GM12872 (cell line): ENCODE results near the gene OR13C5.
"Not testable (repeated sequence)": the region's sequence is repeated elsewhere in the genome, so short reads cannot be mapped to it uniquely, and the experiment has no call there.

Source experiments
- TF ChIP-seq, protein P1 (sequence below): IDR thresholded peaks from 3 replicates; pipeline ENCODE4 v1.5.1; 2011; ENCODE audit warnings: low read depth, mild to moderate bottlenecking, low read length, moderate library complexity; ENCODE audit not compliant: insufficient read depth

Gene OR13C5, protein sequence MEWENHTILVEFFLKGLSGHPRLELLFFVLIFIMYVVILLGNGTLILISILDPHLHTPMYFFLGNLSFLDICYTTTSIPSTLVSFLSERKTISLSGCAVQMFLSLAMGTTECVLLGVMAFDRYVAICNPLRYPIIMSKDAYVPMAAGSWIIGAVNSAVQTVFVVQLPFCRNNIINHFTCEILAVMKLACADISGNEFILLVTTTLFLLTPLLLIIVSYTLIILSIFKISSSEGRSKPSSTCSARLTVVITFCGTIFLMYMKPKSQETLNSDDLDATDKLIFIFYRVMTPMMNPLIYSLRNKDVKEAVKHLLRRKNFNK

DNA sequence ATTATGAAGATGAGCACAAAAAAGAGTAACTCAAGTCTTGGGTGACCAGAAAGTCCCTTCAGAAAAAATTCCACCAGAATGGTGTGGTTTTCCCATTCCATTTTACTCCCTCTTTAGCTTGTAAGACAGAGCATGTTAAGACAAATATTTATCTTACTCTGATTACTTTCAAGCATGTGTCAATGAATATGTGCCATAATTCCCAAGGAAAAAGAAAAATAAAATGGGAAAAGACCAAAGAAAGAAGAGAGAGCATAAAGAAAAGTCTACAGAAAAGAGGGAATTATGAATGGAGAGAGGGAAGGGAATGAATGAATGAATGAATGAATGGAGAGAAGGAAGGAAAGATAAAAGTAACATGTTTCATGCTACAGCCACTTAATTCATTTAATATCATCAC is at the start of gene OR13C5:
OR13C5 (minus strand) TSS at position 101 of the 400 bp plus-strand sequence; CDS start at position 101, 0 bp downstream.
- TF ChIP-seq, protein P1, sequence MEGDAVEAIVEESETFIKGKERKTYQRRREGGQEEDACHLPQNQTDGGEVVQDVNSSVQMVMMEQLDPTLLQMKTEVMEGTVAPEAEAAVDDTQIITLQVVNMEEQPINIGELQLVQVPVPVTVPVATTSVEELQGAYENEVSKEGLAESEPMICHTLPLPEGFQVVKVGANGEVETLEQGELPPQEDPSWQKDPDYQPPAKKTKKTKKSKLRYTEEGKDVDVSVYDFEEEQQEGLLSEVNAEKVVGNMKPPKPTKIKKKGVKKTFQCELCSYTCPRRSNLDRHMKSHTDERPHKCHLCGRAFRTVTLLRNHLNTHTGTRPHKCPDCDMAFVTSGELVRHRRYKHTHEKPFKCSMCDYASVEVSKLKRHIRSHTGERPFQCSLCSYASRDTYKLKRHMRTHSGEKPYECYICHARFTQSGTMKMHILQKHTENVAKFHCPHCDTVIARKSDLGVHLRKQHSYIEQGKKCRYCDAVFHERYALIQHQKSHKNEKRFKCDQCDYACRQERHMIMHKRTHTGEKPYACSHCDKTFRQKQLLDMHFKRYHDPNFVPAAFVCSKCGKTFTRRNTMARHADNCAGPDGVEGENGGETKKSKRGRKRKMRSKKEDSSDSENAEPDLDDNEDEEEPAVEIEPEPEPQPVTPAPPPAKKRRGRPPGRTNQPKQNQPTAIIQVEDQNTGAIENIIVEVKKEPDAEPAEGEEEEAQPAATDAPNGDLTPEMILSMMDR, result not testable (repeated sequence)

DNA sequence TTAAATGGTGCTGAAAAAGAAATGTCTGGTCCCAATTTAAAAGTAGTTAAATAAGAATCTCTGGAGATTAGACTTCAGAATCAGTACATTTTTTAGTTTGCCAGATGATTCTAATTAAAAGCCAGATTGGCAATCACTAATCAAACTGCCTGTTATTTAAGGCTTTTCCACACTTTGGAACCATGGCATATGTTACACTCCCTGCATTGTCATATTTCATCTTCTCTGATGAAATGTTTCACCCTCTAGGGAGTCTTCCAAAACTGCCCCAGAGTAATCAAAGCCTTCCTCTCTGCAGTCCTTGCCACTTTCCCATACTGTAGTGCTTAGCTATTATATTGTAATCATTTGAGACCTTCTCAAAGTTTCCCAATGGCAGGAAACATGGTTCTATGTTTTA is 36.2 kb upstream of the OR13C5 start:
- TF ChIP-seq, protein P1, result no peak

DNA sequence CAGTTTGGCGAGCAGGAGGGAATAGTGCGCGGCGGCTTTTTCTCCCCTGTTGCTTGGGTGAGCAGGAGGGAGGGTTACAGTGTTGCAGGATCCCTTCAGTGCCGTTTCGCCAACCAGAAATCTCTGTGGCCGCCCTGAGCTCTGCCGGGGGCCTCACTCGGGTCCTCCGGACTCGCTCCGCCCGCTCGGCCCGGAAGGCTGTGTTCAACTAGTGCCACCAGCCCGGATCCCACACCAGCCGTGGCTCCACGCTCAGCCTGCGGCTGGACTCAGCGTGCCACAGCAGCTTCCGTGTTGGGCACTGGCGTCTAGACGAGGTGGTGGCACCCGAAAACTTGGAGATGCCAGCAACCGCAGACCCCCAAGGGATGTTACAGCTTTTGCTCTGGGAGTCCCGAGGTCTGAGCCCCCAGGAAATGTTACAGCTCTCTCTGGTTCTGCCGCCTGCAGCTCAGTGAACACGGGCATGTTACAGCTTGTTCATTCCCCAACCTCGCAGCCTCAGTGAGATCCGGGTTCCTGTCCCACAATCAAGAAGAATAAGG is 34.8 kb upstream of the OR13C5 start:
- TF ChIP-seq, protein P1, result no peak

DNA sequence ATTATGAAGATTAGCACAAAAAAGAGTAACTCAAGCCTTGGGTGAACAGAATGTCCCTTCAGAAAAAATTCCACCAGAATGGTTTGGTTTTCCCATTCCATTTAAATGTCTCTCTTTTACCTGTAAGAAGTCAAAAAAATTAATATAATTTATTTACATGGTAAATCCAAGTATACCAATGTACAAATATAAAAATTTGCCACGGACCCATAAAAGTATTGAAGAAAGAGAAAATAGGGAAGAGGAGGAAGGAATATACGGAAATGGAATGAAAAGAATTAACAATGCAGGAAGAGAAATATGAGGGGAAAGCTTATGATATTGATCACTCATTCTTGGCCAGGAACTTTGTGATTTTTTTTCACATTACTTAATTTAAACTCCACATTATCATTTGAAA is 18.9 kb upstream of the OR13C5 start, which contains the start of gene OR13C9:
OR13C9 (minus strand) TSS at position 101 of the 400 bp plus-strand sequence; CDS start at position 101, 0 bp downstream.
- TF ChIP-seq, protein P1, result no peak

DNA sequence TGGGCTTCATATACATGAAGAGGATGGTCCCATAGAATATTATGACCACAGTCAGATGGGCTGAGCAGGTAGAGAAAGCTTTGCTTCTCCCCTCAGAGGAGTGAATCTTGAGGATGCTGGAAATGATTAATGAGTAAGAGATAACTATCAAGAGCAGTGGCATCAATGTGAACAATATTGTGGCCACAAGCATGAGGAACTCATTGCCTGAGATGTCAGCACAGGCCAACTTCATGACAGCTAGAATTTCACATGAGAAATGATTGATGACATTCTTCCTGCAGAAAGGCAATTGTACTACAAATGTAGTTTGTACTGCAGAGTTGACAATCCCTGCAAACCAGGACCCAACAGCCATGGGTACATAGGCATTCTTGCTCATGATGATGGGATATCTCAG is 18.2 kb upstream of the OR13C5 start:
- TF ChIP-seq, protein P1, result no peak

DNA sequence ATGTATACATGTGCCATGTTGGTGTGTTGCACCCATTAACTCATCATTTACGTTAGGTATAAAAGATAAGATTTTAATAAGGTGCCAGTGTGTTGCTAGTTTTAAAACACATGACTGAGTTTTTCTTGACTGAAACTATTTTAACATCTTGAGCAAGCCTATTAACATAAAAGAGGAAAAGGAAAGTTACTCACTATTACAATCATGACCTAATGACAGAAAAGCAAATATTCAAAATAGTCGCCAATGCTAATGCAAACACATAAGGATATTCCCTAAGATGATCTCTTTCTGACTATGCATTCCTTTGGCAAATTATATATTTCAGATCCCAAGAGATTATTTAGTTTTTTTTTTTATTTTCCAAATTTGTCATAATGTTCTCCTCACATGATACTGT is 12.0 kb upstream of the OR13C5 start:
- TF ChIP-seq, protein P1, result no peak

DNA sequence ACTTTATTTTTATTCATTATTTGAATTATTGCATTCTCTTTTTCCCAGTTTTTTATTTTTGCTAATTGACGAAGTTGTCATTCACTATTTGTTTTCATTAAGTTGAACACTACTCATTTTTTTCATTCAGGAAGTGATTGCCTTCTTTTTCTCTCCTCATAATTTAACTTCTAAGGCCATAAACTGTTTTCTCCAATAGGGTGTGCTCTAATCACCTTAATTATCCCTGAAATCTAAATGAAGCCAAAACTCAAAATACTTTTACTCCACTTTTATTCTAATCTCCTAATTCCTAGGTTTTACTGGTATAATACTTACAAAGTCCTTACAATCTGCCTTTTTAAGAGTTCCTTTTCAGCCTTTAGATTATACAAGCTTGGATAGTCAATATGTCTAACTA is 9.1 kb upstream of the OR13C5 start:
- TF ChIP-seq, protein P1, result peak; percentile 5; the same call in 1 of the 3 replicates
